HG03039 (cell line): ENCODE data around the gene ACOT7.

Experiments
- ATAC-seq: cut with Tn5 transposase; IDR thresholded peaks from one replicate; pipeline ENCODE4 v1.9.1; 2021; ENCODE audit warnings: mild to moderate bottlenecking, moderate library complexity; ENCODE audit not compliant: unreplicated experiment

The ACOT7 gene

DNA sequence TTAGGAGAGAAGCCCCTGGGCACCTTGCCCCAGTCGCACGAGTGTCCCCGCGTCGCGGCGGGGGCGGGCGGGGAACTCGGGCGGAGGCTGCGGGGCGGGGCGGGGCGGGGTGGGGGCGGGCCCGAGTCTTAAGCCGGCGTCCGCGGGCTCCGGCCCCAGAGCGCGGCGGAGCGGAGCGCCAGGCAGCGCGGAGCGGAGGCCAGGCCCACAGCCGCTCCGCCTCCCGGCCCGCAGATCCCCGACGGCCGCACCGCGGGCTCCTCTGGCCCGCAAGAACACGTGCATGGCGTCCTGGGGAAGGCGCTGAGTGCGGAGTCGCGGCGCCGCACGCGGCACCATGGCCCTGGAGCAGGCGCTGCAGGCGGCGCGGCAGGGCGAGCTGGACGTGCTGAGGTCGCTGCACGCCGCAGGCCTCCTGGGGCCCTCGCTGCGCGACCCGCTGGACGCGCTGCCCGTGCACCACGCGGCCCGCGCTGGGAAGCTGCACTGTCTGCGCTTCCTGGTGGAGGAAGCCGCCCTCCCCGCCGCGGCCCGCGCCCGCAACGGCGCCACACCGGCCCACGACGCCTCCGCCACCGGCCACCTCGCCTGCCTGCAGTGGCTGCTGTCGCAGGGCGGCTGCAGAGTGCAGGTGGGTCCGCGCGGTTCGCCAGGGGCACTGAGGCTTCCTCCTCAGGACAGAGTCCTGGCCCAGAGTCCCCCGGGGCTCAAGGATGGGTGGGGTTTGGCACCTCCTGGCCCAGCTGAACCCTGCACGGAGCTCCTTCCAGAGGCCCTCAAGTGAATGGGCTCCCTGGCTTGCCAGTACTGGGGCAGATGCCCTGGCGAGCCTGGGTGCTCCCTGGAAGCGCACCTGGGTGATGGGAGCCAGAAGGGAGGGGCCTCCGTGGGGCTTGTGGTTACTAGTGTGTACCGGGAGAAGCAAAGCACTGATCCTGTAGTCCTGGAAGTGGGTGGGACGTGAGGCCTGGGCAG lies 31.3 kb upstream of the ACOT7 start, which contains the start of gene ESPN:
ESPN (plus strand) TSS at position 158 of the 975 bp plus-strand sequence; CDS start at position 338, 180 bp downstream.
- ATAC-seq: no peak

GRCh38 chr1:6424000-6424565 lies 30.5 kb upstream of the ACOT7 start:
- no peak for ATAC-seq

DNA sequence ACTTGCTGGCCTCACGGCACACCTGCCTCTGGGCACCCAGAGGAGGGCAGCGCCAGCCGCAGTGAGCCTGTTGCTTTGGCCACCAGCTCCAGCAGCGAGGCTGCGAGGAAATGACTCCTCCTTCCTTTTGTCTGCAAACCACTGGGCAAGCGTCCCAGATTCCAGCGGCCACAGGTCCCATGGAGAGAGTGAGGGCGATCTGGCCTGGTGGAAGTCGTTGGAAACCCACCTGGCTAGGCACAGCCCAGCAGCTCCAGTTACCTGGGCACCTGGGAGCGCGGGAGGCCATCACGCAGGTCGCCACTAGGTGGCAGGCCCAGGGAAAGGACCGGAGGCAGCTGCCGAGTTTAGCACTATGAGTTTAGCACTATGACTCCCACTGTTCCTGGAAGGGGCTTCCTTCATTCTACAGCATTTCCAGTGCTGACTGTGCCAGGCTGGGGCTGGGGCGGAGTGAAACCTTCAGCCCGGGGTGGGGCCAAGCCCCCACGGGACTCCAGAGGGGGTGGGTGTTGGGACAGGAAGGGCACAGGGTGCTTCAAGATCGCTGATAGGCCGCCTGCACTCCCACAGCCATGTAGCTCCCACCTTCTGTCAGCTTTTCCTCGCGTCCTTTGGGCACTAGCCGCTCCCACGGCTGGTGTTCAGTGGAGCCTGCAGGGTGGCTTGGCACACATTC lies 29.9 kb upstream of the ACOT7 start:
- no peak for ATAC-seq

DNA sequence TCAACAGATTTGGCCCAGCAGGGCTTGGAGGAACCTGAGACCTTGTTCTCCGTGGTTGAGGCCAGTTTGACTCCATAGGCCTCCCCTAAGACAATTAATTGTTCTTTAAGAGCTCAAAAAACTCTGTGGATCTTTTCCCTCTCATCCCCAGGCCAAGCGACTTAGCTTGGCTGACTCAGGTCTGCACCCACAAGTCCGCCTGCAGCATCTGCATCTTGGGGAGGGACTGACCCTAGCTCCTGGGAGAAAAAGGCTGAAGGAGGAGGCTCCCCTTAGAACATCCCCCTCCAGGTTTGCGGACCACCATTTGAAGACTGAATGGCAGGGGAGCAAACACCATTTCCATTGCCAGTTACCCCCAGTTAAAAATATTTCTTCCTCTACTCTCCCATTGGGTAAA lies 27.7 kb upstream of the ACOT7 start:
- ATAC-seq: no peak

DNA sequence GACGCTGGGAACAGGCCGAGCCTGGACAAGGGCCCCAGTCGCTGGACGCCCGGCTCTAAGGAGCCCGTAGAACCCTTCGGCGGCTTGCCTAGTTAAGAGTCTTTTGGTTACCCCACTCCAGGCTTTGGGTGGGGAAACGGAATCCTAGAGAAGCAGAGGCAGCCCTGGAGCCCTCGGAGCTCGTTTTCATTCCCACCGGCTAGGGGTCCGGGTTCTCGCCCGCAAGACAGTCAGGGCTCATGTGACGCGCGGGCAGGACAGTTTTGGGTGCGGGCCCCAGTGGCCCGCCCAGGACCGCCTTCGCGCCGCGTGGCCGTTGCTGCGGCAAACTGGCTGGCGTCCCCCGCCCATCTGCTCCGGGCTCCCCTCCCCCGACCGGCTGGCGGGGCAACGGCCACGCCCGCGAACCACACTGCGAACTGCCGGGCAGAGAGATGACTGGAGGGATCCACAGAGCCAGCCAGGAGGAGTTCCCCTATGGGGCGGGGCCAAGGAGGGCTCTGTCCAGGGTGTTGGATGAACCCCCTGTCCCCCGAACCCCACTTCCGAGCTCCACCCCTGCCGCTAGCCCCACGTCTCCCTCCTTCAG lies 27.0 kb upstream of the ACOT7 start:
- no peak for ATAC-seq

- ATAC-seq: no peak
Measured at GRCh38 chr1:6419804-6420453, 26.4 kb upstream of the ACOT7 start, which contains the start of gene HES2. Gene HES2 (minus strand): TSS chr1:6419919. CDS start chr1:6419820, 99 bp downstream.

DNA sequence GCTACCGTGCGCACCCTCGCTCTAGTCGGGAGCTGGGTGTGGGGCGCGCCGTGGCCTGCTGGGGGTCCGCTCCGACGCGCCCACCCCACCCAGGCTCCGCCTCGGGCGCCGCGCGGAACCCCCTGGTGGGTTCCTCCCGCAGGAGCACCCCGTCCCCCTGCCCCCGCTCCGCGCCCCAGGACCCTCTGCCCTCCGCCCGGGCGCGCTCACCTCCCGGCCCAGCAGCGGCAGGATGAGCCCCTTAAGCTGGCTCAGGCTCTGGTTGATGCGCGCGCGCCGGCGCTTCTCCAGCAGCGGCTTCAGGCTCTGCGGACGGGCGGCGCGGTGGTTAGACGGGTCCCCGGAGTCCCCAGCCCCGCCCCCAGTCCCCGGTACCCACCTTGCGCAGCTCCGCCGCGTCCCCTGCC lies 25.8 kb upstream of the ACOT7 start:
- ATAC-seq: no peak

DNA sequence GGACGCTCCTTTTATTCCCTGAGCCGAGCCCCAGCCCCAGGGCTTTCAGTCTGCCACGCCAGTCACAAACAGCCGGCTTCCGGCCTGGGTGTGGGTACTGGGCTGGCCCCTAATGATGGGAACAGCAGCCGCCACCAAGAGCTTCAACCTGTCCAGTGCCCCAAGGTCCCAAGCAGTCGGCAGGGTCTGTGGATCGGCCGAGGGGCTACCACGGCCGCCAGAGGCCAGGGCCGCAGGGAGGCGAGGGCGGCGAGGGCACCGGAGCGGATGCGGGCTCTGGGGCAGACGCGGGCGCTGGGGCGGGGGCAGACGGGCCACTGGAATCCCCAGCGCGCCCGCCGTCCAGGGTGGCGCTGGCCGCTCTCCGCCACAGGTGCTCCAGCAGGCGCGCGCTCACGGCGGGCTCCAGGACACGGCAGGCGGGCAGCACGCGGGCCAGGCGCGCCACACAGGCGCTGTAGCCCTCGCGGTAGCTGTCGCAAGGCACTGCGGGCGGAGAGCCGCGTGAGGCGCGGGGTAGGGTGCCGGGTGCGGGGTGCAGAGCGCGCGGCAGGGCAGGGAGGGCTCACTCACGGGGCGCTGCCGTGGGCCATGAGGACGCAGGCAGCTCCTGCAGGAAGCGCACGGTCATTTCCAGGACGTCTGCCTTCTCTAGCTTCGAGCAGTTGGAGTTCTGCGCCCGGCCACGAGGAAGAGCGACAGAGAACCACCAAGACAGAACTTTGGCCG lies 25.3 kb upstream of the ACOT7 start:
- ATAC-seq: no peak

- no peak for ATAC-seq
Measured at GRCh38 chr1:6417961-6418667, 24.5 kb upstream of the ACOT7 start.

GRCh38 chr1:6416906-6417305 lies 23.3 kb upstream of the ACOT7 start:
- ATAC-seq: no peak

DNA sequence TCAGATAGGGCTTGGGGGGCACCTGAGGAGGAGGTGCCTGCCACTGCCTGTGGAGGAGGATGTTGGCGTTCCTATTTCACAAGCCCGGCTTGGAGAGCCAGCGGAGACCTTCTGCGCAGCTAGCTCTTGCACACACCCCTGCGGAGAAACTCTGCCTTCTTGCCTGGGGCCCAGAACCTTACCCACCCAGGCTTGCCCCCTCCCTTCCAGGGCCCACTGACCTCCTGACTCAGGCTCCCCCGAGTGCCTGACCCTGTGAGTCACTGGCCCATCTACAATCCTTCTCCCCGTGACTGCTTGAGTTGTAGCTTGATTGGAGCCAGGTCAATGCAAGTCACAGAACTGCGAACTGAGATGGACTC lies 22.7 kb upstream of the ACOT7 start:
- ATAC-seq: no peak

DNA sequence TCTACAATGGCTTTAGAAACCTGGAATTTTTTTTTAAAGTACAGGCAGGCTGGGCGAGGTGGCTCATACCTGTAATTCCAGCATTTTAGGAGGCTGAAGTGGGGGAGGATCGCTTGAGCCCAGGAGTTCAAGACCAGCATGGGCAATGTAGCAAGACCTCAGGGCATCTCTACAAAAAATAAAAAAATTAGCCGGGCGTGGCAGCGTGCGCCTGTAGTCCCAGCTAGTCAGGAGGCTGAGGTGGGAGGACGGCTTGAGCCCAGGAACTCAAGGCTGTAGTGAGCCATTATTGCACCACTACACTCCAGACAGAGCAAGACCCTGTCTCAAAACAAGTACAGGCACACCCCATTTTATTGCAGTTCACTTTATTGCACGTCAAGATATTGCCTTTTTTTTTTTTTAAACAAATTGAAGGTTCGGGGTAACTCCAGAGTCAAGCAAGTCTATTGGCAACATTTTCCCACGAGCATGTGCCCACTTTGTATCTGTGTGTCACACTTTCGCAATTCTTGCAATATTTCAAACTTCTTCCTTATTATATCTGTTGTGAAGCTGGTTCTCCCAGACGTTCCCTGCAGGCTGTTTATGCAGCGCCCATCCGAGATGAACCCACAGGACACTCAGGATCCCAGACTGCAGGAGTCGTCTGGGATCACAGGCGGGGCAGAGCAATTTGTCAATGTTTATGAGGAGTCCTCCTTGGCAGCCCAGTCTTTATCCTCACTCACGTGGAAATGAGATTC lies 21.5 kb upstream of the ACOT7 start:
- no peak for ATAC-seq

- ATAC-seq: no peak
Measured at GRCh38 chr1:6414443-6414844, 20.9 kb upstream of the ACOT7 start.

GRCh38 chr1:6412896-6413295 lies 19.3 kb upstream of the ACOT7 start:
- no peak for ATAC-seq

DNA sequence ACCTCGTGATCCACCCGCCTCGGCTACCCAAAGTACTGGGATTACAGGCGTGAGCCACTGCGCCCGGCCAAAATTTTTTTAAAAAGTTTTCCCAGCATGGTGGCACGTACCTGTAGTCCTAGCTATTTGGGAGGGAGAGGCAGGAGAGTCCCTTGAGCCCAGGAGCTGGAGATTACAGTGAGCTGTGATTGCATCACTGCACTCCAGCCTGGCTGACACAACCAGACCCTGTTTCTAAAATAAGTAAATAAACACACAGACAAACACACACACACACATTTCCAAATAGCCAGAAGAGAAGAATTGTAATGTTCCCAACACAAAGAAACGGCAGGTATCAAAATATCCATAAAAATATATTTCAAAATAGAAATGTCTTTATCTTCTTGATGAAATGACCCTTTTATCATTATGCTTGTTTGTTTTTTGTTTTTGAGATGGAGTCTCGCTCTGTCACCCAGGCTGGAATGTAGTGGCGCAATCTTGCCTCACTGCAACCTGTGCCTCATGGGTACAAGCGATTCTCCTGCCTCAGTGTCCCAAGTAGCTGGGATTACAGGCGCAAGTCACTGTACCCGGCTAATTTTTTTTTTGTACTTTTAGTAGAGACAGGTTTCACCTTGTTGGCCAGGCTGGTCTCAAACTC lies 16.8 kb upstream of the ACOT7 start:
- no peak for ATAC-seq

DNA sequence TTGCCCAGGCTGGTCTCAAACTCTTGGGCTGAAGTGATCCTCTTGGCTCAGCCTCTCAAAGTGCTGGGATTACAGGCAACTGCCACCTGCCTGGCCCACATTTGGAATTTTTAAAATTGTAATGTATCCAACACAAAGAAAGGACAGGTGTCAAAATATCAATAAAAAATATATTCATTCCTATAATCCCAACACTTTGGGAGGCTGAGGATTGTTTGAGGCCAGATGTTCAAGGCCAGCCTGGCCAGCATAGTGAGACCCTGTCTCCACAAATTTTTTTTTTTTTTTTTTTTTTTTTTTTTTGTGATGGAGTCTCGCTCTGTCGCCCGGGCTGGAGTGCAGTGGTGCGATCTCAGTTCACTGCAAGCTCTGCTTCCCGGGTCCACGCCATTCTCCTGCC lies 16.2 kb upstream of the ACOT7 start:
- no peak for ATAC-seq

DNA sequence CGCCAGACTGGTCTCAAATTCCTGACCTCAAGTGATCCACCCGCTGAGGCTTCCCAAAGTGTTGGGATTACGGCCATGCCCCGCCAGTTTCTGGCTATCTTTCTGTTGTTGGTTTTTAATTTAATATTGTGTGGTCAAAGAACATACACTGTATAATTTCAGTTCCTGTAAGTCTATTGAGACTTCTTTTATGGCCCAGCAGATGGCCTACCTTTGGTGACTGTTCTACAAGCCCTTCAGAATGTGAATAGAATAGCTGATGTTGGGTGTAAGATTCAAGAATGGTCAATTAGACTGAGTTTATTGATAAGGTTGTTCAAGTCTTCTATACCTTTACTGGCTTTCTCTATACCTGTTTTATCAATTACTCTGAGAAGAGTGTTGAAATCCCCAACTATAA lies 15.5 kb upstream of the ACOT7 start:
- ATAC-seq: no peak

DNA sequence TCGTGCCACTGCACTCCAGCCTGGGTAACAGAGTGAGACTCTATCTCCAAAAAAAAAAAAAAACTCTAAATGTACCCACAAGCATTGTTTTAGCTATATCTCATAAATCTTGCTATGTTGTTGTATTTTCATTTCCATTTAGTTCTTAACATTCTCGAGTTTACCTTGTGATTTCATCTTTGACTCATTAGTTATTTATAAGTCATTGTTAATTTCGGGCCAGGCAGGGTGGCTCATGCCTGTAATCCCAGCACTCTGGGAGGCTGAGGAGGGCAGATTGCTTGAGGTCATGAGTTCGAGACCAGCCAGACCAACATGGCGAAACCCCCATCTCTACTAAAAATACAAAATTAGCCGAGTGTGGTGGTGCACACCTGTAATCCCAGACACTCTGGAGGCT lies 14.5 kb upstream of the ACOT7 start:
- ATAC-seq: no peak
